Nephron (organoid): Measurements from ENCODE around the gene WDR45B.
A peak's percentile ranks its signal among the peaks of the same experiment; 100 is the strongest.

Experiments used
- H3K27ac Mint-ChIP-seq, 3 experiments: 2 replicates each; pipeline ENCODE4 v1.8.0; 2020; ENCODE audit warnings: mixed read lengths in 3 of 3, mild to moderate bottlenecking in 2 of 3, moderate library complexity in 1 of 3
- H3K27me3 Mint-ChIP-seq: 2 replicates; pipeline ENCODE4 v1.8.0; 2021; ENCODE audit warnings: low read depth, mild to moderate bottlenecking, moderate library complexity, mixed read lengths
- H3K36me3 Mint-ChIP-seq: 2 replicates; pipeline ENCODE4 v1.8.0; 2020; ENCODE audit warnings: low read depth, mixed read lengths
- H3K4me1 Mint-ChIP-seq: 2 replicates; pipeline ENCODE4 v1.8.0; 2020; ENCODE audit warnings: mixed read lengths
- H3K4me3 Mint-ChIP-seq, 3 experiments: 2 replicates each; pipeline ENCODE4 v1.8.0; 2020; ENCODE audit warnings: mild to moderate bottlenecking in 3 of 3, mixed read lengths in 3 of 3, moderate library complexity in 2 of 3
- H3K9me3 Mint-ChIP-seq: 2 replicates; pipeline ENCODE4 v1.8.0; 2020; ENCODE audit warnings: mixed read lengths
- TF ChIP-seq, protein P1 (sequence below), 3 experiments: fragments of 200-600 bp; sonication (generic); IDR thresholded peaks; one replicate each; pipeline ENCODE4 v1.5.0; 2021; ENCODE audit warnings: antibody characterized with exemption in 3 of 3; ENCODE audit not compliant: unreplicated experiment in 3 of 3

WDR45B gene

DNA sequence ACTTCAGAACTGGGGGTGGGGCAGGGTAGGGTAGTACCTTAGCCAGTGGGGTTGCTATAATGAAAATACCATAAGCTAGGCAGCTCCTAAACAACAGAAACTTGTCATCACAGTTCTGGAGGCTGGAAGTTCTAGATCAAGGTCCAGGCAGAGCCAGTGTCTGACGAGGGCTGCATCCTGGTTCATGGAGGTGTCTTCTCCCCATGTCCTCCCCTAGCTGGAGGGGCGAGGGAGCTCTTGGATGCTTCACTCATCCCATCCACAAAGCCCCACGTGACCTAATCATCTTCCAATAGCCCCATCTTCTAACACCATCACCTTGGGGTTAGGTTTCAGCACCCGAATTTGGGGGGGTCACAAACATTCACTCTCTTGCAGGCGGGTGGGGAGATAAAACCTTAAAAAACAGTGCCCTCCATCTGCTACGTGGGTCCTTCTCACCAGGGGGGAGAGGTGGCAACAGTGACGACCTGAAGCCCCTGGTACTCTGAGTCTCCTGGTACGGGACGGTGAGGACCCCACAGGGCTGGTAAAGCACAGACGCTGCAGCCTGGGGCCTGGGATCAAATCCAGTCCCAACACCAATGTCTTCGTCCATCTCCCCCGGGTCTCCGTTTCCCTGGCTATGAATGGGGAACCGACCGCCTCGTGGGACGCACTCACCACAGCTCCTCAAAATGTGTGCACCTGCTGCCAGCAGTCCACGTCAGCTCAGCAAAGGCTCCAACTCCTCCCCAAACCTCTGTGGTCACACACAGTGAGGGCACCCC, 27.4 kb upstream of the WDR45B start:
- Mint-ChIP-seq H3K27ac (no peak overlapping the region), H3K4me1 (peaks cover 24% of the 10 kb centered on the region), H3K36me3 (no peaks in the 10 kb centered on the region), H3K27me3 (no peaks in the 10 kb centered on the region), H3K4me3 (no peak overlapping the region), H3K9me3 (no peaks in the 10 kb centered on the region)
- TF ChIP-seq, protein P1, sequence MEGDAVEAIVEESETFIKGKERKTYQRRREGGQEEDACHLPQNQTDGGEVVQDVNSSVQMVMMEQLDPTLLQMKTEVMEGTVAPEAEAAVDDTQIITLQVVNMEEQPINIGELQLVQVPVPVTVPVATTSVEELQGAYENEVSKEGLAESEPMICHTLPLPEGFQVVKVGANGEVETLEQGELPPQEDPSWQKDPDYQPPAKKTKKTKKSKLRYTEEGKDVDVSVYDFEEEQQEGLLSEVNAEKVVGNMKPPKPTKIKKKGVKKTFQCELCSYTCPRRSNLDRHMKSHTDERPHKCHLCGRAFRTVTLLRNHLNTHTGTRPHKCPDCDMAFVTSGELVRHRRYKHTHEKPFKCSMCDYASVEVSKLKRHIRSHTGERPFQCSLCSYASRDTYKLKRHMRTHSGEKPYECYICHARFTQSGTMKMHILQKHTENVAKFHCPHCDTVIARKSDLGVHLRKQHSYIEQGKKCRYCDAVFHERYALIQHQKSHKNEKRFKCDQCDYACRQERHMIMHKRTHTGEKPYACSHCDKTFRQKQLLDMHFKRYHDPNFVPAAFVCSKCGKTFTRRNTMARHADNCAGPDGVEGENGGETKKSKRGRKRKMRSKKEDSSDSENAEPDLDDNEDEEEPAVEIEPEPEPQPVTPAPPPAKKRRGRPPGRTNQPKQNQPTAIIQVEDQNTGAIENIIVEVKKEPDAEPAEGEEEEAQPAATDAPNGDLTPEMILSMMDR (IDR thresholded peaks at IDR 0.05; ENCODE audit: unreplicated experiment in 3 of 3): no peak

DNA sequence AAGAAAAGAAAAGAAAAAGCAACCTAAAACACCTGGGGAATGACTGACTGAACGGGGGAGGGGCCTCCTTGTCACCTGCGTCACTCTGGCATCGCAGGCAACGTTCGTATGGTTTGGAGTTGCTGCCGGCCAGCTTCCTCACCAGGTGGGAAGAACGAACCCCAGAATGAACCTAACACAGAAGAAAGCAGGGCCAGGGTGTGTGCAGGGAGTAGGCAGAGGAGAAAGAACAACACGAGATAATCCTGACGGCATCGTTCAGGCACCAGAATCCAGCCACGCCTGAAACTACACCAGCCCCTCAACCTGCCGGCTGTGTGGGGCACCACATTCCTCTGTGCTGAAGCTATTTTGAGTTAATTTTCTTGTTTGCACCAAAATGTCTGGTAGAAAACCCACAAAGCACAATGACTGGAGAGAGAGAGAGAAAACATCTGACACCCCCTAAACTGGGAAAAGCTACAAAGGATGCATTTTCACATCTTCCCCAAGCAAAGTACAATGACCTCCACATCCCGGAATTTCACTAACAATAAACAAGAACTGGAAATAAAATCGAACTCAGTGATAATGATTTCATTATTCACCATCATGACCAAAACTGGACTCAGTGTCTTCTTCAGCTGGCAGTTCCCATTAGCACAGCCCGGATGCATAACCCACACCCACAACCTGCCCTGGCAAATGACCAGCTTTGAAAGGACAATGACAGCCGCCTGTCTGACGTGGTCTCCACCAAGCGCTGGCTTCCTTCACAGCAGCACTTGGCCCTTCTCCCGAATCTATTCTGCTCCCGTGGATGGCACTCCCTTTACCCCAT, 26.6 kb upstream of the WDR45B start:
- Mint-ChIP-seq H3K27me3 (no peaks in the 10 kb centered on the region), H3K4me3 (no peak overlapping the region), H3K36me3 (no peaks in the 10 kb centered on the region), H3K27ac (no peak overlapping the region), H3K9me3 (no peaks in the 10 kb centered on the region), H3K4me1 (peaks cover 28% of the 10 kb centered on the region)
- TF ChIP-seq, protein P1 (IDR thresholded peaks at IDR 0.05; ENCODE audit: unreplicated experiment in 3 of 3): no peak

- Mint-ChIP-seq H3K27me3 (peaks cover 3% of the 10 kb centered on the region), H3K27ac (peak overlapping the region; percentile 9 to 51 (median 27)), H3K4me1 (peaks cover 28% of the 10 kb centered on the region), H3K9me3 (no peaks in the 10 kb centered on the region), H3K4me3 (no peak overlapping the region), H3K36me3 (peaks cover 5% of the 10 kb centered on the region)
- TF ChIP-seq, protein P1 (IDR thresholded peaks at IDR 0.05; ENCODE audit: unreplicated experiment in 3 of 3): no peak
These were observed 22.6 kb upstream of the WDR45B start for GRCh38 chr17:82670661-82671450.

DNA sequence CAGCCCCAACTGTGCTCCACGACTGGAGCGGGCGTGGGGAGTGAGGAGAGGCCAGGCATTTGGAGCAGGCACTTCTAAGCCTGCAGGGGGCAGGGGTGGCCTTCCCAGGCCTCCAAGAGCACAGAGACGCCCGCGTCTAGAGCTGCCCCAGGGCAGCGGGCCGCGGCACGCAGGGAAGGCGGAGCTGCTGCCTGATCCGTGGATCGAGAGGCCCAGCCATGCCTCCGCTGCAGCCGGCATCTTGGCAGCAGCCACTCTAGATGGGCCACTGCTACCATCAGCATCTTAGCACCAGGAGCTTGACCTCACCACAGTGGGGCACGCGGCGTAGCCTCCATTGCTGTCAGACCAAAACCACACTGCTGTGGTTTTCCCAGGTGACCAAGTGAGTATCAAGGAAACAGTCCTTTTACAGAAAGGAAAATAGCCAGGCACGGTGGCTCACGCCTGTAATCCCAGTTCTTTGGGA, 20.4 kb upstream of the WDR45B start:
- Mint-ChIP-seq H3K36me3 (peaks cover 8% of the 10 kb centered on the region), H3K9me3 (no peaks in the 10 kb centered on the region), H3K27me3 (peaks cover 3% of the 10 kb centered on the region), H3K27ac (no peak overlapping the region), H3K4me3 (no peak overlapping the region), H3K4me1 (peaks cover 29% of the 10 kb centered on the region)
- TF ChIP-seq, protein P1 (IDR thresholded peaks at IDR 0.05; ENCODE audit: unreplicated experiment in 3 of 3): peak; percentile 45 to 51 (median 47)

DNA sequence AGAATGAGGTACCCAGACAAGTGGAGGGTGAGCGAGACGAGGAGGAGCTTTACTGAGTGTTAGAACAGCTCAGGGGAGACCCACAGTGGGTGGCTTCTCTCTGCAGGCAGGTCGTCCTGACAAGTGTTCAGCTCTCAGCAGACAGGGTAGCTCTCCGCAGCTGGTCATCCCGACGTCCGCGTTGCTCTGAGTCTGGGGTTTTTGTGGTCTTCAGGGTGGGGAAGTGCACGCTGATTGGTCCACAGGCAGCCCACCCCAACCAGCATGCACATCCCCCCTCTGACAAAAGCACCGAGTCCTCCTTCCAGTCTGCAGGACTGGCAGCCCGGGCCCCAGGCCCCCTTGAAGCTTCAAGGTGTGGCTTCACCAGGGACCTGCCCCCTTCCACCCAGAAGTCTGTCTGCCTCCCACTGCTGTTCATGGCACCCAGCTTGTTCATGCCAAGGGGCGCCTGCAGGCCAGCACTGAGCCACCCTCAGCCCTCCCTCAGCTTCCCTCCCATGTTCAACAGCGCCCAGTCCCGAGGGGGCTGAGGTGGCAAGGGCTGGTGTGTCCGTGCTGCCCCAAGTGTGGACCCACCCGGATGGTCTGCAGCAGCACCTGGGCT, 19.9 kb upstream of the WDR45B start:
- peaks cover 29% of the 10 kb centered on the region for H3K4me1 Mint-ChIP-seq
- no peak overlapping the region for H3K4me3 Mint-ChIP-seq
- no peak overlapping the region for H3K27ac Mint-ChIP-seq
- TF ChIP-seq, protein P1 (IDR thresholded peaks at IDR 0.05; ENCODE audit: unreplicated experiment in 3 of 3): no peak
- peaks cover 3% of the 10 kb centered on the region for H3K27me3 Mint-ChIP-seq
- peaks cover 8% of the 10 kb centered on the region for H3K36me3 Mint-ChIP-seq
- no peaks in the 10 kb centered on the region for H3K9me3 Mint-ChIP-seq
